Measurements from ENCODE around the gene HPGDS. TPM values are rescaled to one million over a fixed set of nuclear protein-coding genes. Genes with fewer than 3 reads are reported as not detected.

The HPGDS gene
- total and polyA plus RNA-seq, 2 experiments from 2014 or later: not detected

- TF ChIP-seq REST (IDR thresholded peaks at IDR 0.05; ENCODE audit: unreplicated experiment) (no peak), CTCF (conservative IDR thresholded peaks at IDR 0.05; ENCODE audit: low read depth in 2 of 2) (no peak), EZH2phosphoT487 (IDR thresholded peaks at IDR 0.05; ENCODE audit: unreplicated experiment) (no peak), POLR2AphosphoS5 (IDR thresholded peaks at IDR 0.05; ENCODE audit: low read depth) (no peak)
These were observed 7.5 kb upstream of the HPGDS start (continued) for GRCh38 chr4:94350095-94350494.

- H3K27me3 Mint-ChIP-seq (ENCODE audit: insufficient read depth, low read depth, poor library complexity): no peaks in the 10 kb centered on the region
- no peak for DNase-seq (ENCODE audit: low spot score)
- no peaks in the 10 kb centered on the region; the same call in none of the 3 replicates for H3K4me1 Mint-ChIP-seq
- TF ChIP-seq STAT1 (IDR thresholded peaks at IDR 0.05; ENCODE audit: unreplicated experiment) (no peak), EZH2phosphoT487 (IDR thresholded peaks at IDR 0.05; ENCODE audit: unreplicated experiment) (no peak), ZNF462 (CRISPR knock-in tag; IDR thresholded peaks at IDR 0.05) (no peak), REST (IDR thresholded peaks at IDR 0.05; ENCODE audit: unreplicated experiment) (no peak), EZH2 (IDR thresholded peaks at IDR 0.05; ENCODE audit: low read depth, unreplicated experiment) (no peak), CREB1 (CRISPR knock-in tag; IDR thresholded peaks at IDR 0.05; ENCODE audit: low read depth) (no peak), ZNF114 (CRISPR knock-in tag; IDR thresholded peaks at IDR 0.05) (no peak), JUNB (IDR thresholded peaks at IDR 0.05; ENCODE audit: unreplicated experiment) (no peak)
These were observed 6.6 kb upstream of the HPGDS start for GRCh38 chr4:94349193-94349592.

More at GRCh38 chr4:94349193-94349592, 6.6 kb upstream of the HPGDS start:
- no peaks in the 10 kb centered on the region for H3F3A ChIP-seq (replicated peaks; ENCODE audit: low read depth)
- Mint-ChIP-seq H3K9me3 (no peaks in the 10 kb centered on the region), H3K36me3 (ENCODE audit: low read depth) (no peaks in the 10 kb centered on the region), H3K4me3 (no peak overlapping the region), H3K27ac (no peak overlapping the region)
- no peaks in the 10 kb centered on the region for H4K20me1 ChIP-seq (replicated peaks; ENCODE audit: insufficient read depth)
- no peak overlapping the region for H3K4me2 ChIP-seq
- H3K4me1 ChIP-seq (ENCODE audit: insufficient read depth): no peaks in the 10 kb centered on the region
- no peaks in the 10 kb centered on the region for H3K79me2 ChIP-seq (replicated peaks; ENCODE audit: insufficient read depth)
- H3K36me3 ChIP-seq (ENCODE audit: insufficient read depth): no peaks in the 10 kb centered on the region
- H3K4me3 ChIP-seq: no peak overlapping the region
- no peak for ATAC-seq
- no peaks in the 10 kb centered on the region for H3K27me3 ChIP-seq (ENCODE audit: insufficient read depth)
- H3K27ac ChIP-seq (ENCODE audit: low read depth): no peak overlapping the region
- H3K9me2 ChIP-seq (ENCODE audit: insufficient read depth): no peaks in the 10 kb centered on the region
- H2AFZ ChIP-seq: no peak overlapping the region

All from GM23338 (cell line).